Measurements from ENCODE around the gene NAT16.

GRCh38 chr7:101154693-101155102 is 25.4 kb downstream of the NAT16 start:
- TF ChIP-seq CTCF (IDR thresholded peaks at IDR 0.05) (no peak), POLR2A (IDR thresholded peaks at IDR 0.05) (no peak)
